ENCODE data around the gene DAO. TPM values are rescaled to one million over a fixed set of nuclear protein-coding genes. Genes with fewer than 3 reads are reported as not detected.
"Not testable (repeated sequence)": the region's sequence is repeated elsewhere in the genome, so short reads cannot be mapped to it uniquely, and the experiment has no call there.

DAO gene
- total and polyA plus RNA-seq, 12 donors, result not detected

- 71 to 80% (median 75%) methylated on average over 6 of the region's 6 CpGs for WGBS, 4 donors
- TF ChIP-seq POLR2A (IDR thresholded peaks at IDR 0.05), result no peak
- TF ChIP-seq CTCF (IDR thresholded peaks at IDR 0.05), result no peak
- intact Hi-C loops (cut with DNase I), result no loop called here
Measured at GRCh38 chr12:108861878-108862587, 17.9 kb upstream of the DAO start.

DNA sequence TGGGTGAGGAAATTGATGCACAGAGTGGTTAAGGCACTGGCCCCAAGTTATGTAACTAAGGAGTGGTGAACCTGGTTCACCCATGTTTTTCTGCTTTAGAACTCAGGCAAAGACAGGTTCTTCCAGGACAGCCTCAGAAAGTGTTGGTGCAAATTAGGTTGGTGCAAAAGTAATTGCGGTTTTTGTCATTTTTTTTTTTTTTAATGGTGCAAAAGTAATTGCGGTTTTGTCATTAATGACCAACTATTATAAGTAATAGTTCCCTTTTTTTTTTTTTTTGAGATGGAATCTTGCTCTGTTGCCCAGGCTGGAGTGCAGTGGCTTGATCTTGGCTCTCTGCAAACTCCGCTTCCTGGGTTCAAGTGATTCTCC lies 17.3 kb upstream of the DAO start:
- DNase-seq, result no peak
- intact Hi-C loops (cut with DNase I), result no loop called here
- Histone ChIP-seq H3K36me3 (replicated peaks in 1 of 2) (no peaks in the 10 kb centered on the region), H3K9me3 (replicated peaks in 1 of 3) (no peaks in the 10 kb centered on the region), H3K27ac (no peak overlapping the region), H3K4me3 (no peak overlapping the region), H3K4me1 (replicated peaks in 1 of 2) (peaks cover 9 to 12% of the 10 kb centered on the region in 2 donors), H3K27me3 (no peaks in the 10 kb centered on the region)
- WGBS, 4 donors, result 90 to 94% (median 92%) methylated on average over 3 of the region's 3 CpGs
- TF ChIP-seq CTCF (IDR thresholded peaks at IDR 0.05) (no peak), POLR2A (IDR thresholded peaks at IDR 0.05) (no peak)

More at GRCh38 chr12:108861878-108862587, 17.9 kb upstream of the DAO start:
- no peak overlapping the region for H3K4me3 ChIP-seq
- DNase-seq, result peak in 3 of 7 donors; percentile 19 to 49 (median 47)
- no peaks in the 10 kb centered on the region for H3K36me3 ChIP-seq (replicated peaks in 1 of 2)
- H3K27me3 ChIP-seq, result no peaks in the 10 kb centered on the region
- no peaks in the 10 kb centered on the region for H3K9me3 ChIP-seq (replicated peaks in 1 of 3)
- H3K27ac ChIP-seq, result no peak overlapping the region
- peaks cover 9 to 12% of the 10 kb centered on the region in 2 donors for H3K4me1 ChIP-seq (replicated peaks in 1 of 2)

DNA sequence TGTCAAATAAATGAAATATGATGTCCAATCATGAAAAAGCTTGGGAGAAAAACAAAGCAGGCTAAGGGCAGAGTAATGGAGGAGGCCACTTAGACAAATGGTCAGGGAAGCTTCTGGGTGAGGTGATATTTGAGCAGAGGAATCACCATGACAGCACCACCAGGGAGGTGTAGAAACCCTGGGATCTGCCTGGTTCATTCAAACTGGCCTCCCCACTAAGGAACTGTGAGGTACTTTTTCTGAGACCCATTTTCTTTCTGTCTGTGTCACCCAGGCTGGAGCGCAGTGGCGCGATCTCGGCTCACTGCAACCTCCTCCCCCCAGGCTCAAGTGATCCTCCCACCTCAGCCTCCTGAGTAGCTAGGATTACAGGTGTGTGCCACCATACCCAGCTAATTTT lies 14.7 kb upstream of the DAO start:
- Histone ChIP-seq H3K9me3 (replicated peaks in 1 of 3) (no peaks in the 10 kb centered on the region), H3K27me3 (no peaks in the 10 kb centered on the region), H3K27ac (no peak overlapping the region), H3K36me3 (replicated peaks in 1 of 2) (no peaks in the 10 kb centered on the region), H3K4me1 (replicated peaks in 1 of 2) (no peaks in the 10 kb centered on the region), H3K4me3 (no peak overlapping the region)
- intact Hi-C loops (cut with DNase I), result no loop called here
- WGBS, 4 donors, result 86 to 100% (median 98%) methylated on average over 4 of the region's 4 CpGs
- no peak for DNase-seq
- TF ChIP-seq POLR2A (IDR thresholded peaks at IDR 0.05) (no peak), CTCF (IDR thresholded peaks at IDR 0.05) (no peak)

DNA sequence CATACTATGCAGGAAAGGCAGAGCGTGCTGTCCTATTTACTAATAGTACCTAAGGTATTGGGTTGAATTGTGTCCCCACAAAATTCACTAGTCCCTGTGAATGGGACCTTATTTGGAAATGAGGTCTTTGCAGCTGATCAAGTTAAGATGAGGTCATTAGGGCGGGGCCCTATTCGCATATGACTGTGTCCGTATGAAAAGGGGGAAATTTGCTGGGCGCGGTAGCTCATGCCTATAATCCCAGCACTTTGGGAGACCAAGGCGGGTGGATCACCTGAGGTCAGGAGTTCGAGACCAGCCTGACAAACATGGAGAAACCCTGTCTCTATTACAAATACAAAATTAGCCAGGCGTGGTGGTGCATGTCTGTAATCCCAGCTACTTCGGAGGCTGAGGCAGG lies 13.8 kb upstream of the DAO start:
- H3K27ac ChIP-seq; H3K27me3 ChIP-seq; intact Hi-C loops (cut with DNase I); H3K4me1 ChIP-seq (replicated peaks in 1 of 2); H3K9me3 ChIP-seq (replicated peaks in 1 of 3); DNase-seq; H3K36me3 ChIP-seq (replicated peaks in 1 of 2); H3K4me3 ChIP-seq: not testable (repeated sequence)
- WGBS, 4 donors, result 82 to 93% (median 83%) methylated on average over 10 of the region's 10 CpGs

DNA sequence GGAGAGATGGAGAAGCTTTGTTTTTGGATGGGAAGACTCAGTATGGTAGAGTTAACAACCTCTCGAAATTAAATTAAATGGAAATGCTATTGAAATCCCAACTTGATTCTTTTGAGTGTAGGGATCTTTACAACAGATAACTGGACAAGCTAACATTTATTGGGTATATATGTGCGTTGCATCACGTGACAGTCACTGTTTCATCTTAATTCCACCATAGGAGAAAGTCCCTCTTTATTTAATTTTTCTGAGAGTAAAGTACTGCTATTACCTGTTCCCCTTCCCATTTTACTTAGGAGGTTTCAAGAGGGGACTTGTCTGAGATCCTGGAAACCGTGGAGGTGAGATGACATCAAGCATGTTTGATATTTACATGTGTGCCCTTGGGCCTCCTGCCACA lies 11.1 kb upstream of the DAO start:
- H3K27ac ChIP-seq, result no peak overlapping the region
- H3K27me3 ChIP-seq, result no peaks in the 10 kb centered on the region
- H3K4me1 ChIP-seq (replicated peaks in 1 of 2), result no peaks in the 10 kb centered on the region
- H3K9me3 ChIP-seq (replicated peaks in 1 of 3), result no peaks in the 10 kb centered on the region
- DNase-seq, result no peak
- 76 to 86% (median 83%) methylated on average over 4 of the region's 4 CpGs for WGBS, 4 donors
- no peaks in the 10 kb centered on the region for H3K36me3 ChIP-seq (replicated peaks in 1 of 2)
- no peak overlapping the region for H3K4me3 ChIP-seq
- TF ChIP-seq POLR2A (IDR thresholded peaks at IDR 0.05) (no peak), CTCF (IDR thresholded peaks at IDR 0.05) (no peak)
- intact Hi-C loops (cut with DNase I), result no loop called here
